HG02852 (cell line): ENCODE results near the gene TRAK1.

ENCODE experiments used
- ATAC-seq: cut with Tn5 transposase; IDR thresholded peaks from one replicate; pipeline ENCODE4 v1.9.1; 2021; ENCODE audit warnings: mild to moderate bottlenecking, moderate library complexity; ENCODE audit not compliant: unreplicated experiment

Gene TRAK1

GRCh38 chr3:42149975-42150374, 58.8 kb downstream of the TRAK1 start:
- ATAC-seq, result no peak

GRCh38 chr3:42151596-42152168, 60.5 kb downstream of the TRAK1 start:
- no peak for ATAC-seq

GRCh38 chr3:42152193-42152592, 61.0 kb downstream of the TRAK1 start:
- no peak for ATAC-seq

GRCh38 chr3:42153039-42153438, 61.9 kb downstream of the TRAK1 start:
- ATAC-seq, result no peak

- peak; percentile 64 for ATAC-seq
Measured at GRCh38 chr3:42157540-42158538, 66.7 kb downstream of the TRAK1 start.

GRCh38 chr3:42159147-42159546, 68.0 kb downstream of the TRAK1 start:
- ATAC-seq, result no peak

- ATAC-seq, result peak; percentile 76
Measured at GRCh38 chr3:42159706-42160472, 68.7 kb downstream of the TRAK1 start.

- ATAC-seq, result no peak
Measured at GRCh38 chr3:42161050-42161935, 70.1 kb downstream of the TRAK1 start.

GRCh38 chr3:42162462-42162861, 71.3 kb downstream of the TRAK1 start:
- no peak for ATAC-seq

GRCh38 chr3:42163622-42164244, 72.6 kb downstream of the TRAK1 start:
- no peak for ATAC-seq

- ATAC-seq, result no peak
Measured at GRCh38 chr3:42164656-42165055, 73.5 kb downstream of the TRAK1 start.

GRCh38 chr3:42165211-42165610, 74.1 kb downstream of the TRAK1 start:
- ATAC-seq, result no peak

- no peak for ATAC-seq
Measured at GRCh38 chr3:42166214-42166613, 75.1 kb downstream of the TRAK1 start.

GRCh38 chr3:42166662-42167300, 75.6 kb downstream of the TRAK1 start:
- ATAC-seq, result no peak

- no peak for ATAC-seq
Measured at GRCh38 chr3:42169579-42170120, 78.5 kb downstream of the TRAK1 start.

GRCh38 chr3:42172047-42172654, 81.0 kb downstream of the TRAK1 start:
- ATAC-seq, result no peak

GRCh38 chr3:42173307-42173706, 82.2 kb downstream of the TRAK1 start:
- ATAC-seq, result no peak

GRCh38 chr3:42174679-42175385, 83.7 kb downstream of the TRAK1 start:
- ATAC-seq, result no peak
